Measurements from ENCODE around the gene TFG. TPM values are rescaled to one million over a fixed set of nuclear protein-coding genes. Genes with fewer than 3 reads are reported as not detected.
"Not testable (repeated sequence)": the region's sequence is repeated elsewhere in the genome, so short reads cannot be mapped to it uniquely, and the experiment has no call there.

TFG gene
- total and polyA plus RNA-seq, 2 experiments from 2014 or later: 87.6 to 88.5 TPM

DNA sequence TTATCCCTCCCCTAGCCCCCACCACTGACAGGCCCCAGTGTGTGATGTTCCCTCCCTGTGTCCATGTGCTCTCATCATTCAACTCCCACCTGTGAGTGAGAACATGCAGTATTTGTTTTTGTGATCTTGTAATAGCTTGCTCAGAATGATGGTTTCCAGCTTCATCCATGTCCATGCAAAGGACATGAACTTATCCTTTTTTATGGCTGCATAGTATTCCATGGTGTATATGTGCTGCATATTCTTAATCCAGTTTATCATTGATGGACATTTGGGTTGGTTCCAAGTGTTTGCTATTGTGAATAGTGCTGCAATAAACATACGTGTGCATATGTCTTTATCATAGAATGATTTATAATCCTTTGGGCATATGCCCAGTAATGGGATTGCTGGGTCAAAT is 42.0 kb upstream of the TFG start:
- H3F3A ChIP-seq (replicated peaks; ENCODE audit: low read depth); ATAC-seq; H3K27ac Mint-ChIP-seq; H3K4me1 ChIP-seq (ENCODE audit: insufficient read depth); H3K27ac ChIP-seq (ENCODE audit: low read depth); H3K4me2 ChIP-seq; H3K79me2 ChIP-seq (replicated peaks; ENCODE audit: insufficient read depth); DNase-seq (ENCODE audit: low spot score); H3K36me3 ChIP-seq (ENCODE audit: insufficient read depth); H3K4me3 Mint-ChIP-seq; H3K27me3 ChIP-seq (ENCODE audit: insufficient read depth); H3K27me3 Mint-ChIP-seq (ENCODE audit: insufficient read depth, low read depth, poor library complexity); H2AFZ ChIP-seq; H3K9me2 ChIP-seq (ENCODE audit: insufficient read depth); H3K4me3 ChIP-seq; H4K20me1 ChIP-seq (replicated peaks; ENCODE audit: insufficient read depth); H3K36me3 Mint-ChIP-seq (ENCODE audit: low read depth): not testable (repeated sequence)
- Mint-ChIP-seq H3K4me1 (peaks cover 21% of the 10 kb centered on the region), H3K9me3 (peaks cover 24% of the 10 kb centered on the region)

- H3K79me2 ChIP-seq (replicated peaks; ENCODE audit: insufficient read depth); DNase-seq (ENCODE audit: low spot score); H4K20me1 ChIP-seq (replicated peaks; ENCODE audit: insufficient read depth); H3K4me1 ChIP-seq (ENCODE audit: insufficient read depth); H3K4me3 Mint-ChIP-seq; H3K36me3 Mint-ChIP-seq (ENCODE audit: low read depth); H3K4me3 ChIP-seq; H3K9me2 ChIP-seq (ENCODE audit: insufficient read depth); H3K4me2 ChIP-seq; H2AFZ ChIP-seq; H3K4me1 Mint-ChIP-seq; H3K27me3 ChIP-seq (ENCODE audit: insufficient read depth); H3K27ac ChIP-seq (ENCODE audit: low read depth); H3K27ac Mint-ChIP-seq; H3K27me3 Mint-ChIP-seq (ENCODE audit: insufficient read depth, low read depth, poor library complexity); H3K36me3 ChIP-seq (ENCODE audit: insufficient read depth); ATAC-seq; H3F3A ChIP-seq (replicated peaks; ENCODE audit: low read depth): not testable (repeated sequence)
- H3K9me3 Mint-ChIP-seq: peaks cover 28% of the 10 kb centered on the region
Observed at GRCh38 chr3:100670995-100671394, 38.3 kb upstream of the TFG start.

- no peaks in the 10 kb centered on the region for H3F3A ChIP-seq (replicated peaks; ENCODE audit: low read depth)
- no peak overlapping the region for H3K4me3 Mint-ChIP-seq
- H3K27ac Mint-ChIP-seq: no peak overlapping the region
- ATAC-seq: no peak
- H2AFZ ChIP-seq: peak overlapping the region; percentile 59; the same call in 1 of the 2 replicates
- H3K27me3 Mint-ChIP-seq (ENCODE audit: insufficient read depth, low read depth, poor library complexity): no peaks in the 10 kb centered on the region
- no peaks in the 10 kb centered on the region for H3K36me3 ChIP-seq (ENCODE audit: insufficient read depth)
- no peak overlapping the region for H3K27ac ChIP-seq (ENCODE audit: low read depth)
- no peaks in the 10 kb centered on the region for H3K27me3 ChIP-seq (ENCODE audit: insufficient read depth)
- no peaks in the 10 kb centered on the region for H3K4me1 Mint-ChIP-seq
- H4K20me1 ChIP-seq (replicated peaks; ENCODE audit: insufficient read depth): no peaks in the 10 kb centered on the region
- H3K36me3 Mint-ChIP-seq (ENCODE audit: low read depth): no peaks in the 10 kb centered on the region
- H3K9me2 ChIP-seq (ENCODE audit: insufficient read depth): no peaks in the 10 kb centered on the region
- DNase-seq (ENCODE audit: low spot score): no peak
- H3K4me3 ChIP-seq: no peak overlapping the region
- no peaks in the 10 kb centered on the region for H3K9me3 Mint-ChIP-seq
- H3K4me2 ChIP-seq: no peak overlapping the region
- H3K79me2 ChIP-seq (replicated peaks; ENCODE audit: insufficient read depth): no peaks in the 10 kb centered on the region
- TF ChIP-seq ZNF114 (CRISPR knock-in tag; IDR thresholded peaks at IDR 0.05): no peak
- no peak for TF ChIP-seq REST (IDR thresholded peaks at IDR 0.05; ENCODE audit: unreplicated experiment)
- no peak for TF ChIP-seq JUNB (IDR thresholded peaks at IDR 0.05; ENCODE audit: unreplicated experiment)
- TF ChIP-seq CREB1 (CRISPR knock-in tag; IDR thresholded peaks at IDR 0.05; ENCODE audit: low read depth): no peak
- TF ChIP-seq NANOG (IDR thresholded peaks at IDR 0.05; ENCODE audit: borderline replicate concordance): no peak
- TF ChIP-seq ZNF331 (CRISPR knock-in tag; IDR thresholded peaks at IDR 0.05; ENCODE audit: low read depth): no peak
- TF ChIP-seq EZH2 (IDR thresholded peaks at IDR 0.05; ENCODE audit: low read depth, unreplicated experiment): no peak
- TF ChIP-seq, protein P1, sequence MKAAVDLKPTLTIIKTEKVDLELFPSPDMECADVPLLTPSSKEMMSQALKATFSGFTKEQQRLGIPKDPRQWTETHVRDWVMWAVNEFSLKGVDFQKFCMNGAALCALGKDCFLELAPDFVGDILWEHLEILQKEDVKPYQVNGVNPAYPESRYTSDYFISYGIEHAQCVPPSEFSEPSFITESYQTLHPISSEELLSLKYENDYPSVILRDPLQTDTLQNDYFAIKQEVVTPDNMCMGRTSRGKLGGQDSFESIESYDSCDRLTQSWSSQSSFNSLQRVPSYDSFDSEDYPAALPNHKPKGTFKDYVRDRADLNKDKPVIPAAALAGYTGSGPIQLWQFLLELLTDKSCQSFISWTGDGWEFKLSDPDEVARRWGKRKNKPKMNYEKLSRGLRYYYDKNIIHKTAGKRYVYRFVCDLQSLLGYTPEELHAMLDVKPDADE (IDR thresholded peaks at IDR 0.05): no peak
- TF ChIP-seq STAT1 (IDR thresholded peaks at IDR 0.05; ENCODE audit: unreplicated experiment): no peak
- TF ChIP-seq CTCF (conservative IDR thresholded peaks at IDR 0.05; ENCODE audit: low read depth in 2 of 2): no peak
- H3K4me1 ChIP-seq (ENCODE audit: insufficient read depth): no peaks in the 10 kb centered on the region
Observed at GRCh38 chr3:100681496-100681895, 27.8 kb upstream of the TFG start.
